Body of pancreas (tissue), 4 donors: ENCODE data around the gene NEDD4L. TPM values are rescaled to one million over a fixed set of nuclear protein-coding genes. Genes with fewer than 3 reads are reported as not detected.

Source experiments
- ATAC-seq: fragments of 150-250 bp; one replicate; pipeline ENCODE4 v1.9.1; 2016
- DNase-seq, 4 donors: peaks; one replicate each; pipeline ENCODE4 v3.0.0-alpha.2; 2019
- H3K27ac ChIP-seq, 4 donors: fragments of 200-600 bp; sonication (generic); 1 replicate in 3 of 4; 2 replicates in 1 of 4; pipeline versions ENCODE4 v1.5.1 to v1.6.1; 2016 to 2019; ENCODE audit warnings: mild to moderate bottlenecking in 1 of 4, mixed read lengths in 1 of 4, moderate library complexity in 1 of 4
- H3K27me3 ChIP-seq, 2 donors: fragments of 200-600 bp; sonication (generic); one replicate each; pipeline ENCODE4 v1.6.0; 2016; ENCODE audit warnings: mild to moderate bottlenecking in 1 of 2
- H3K36me3 ChIP-seq, 2 donors: fragments of 200-600 bp; sonication (generic); replicated peaks in 1 of 2; 2 replicates each; pipeline ENCODE4 v1.5.1; 2016; ENCODE audit warnings: low read depth in 2 of 2; ENCODE audit not compliant: insufficient read depth in 1 of 2
- H3K4me1 ChIP-seq: fragments of 200-600 bp; sonication (generic); one replicate; pipeline ENCODE4 v1.6.0; 2016
- H3K4me3 ChIP-seq, 2 donors: fragments of 200-600 bp; sonication (generic); 1 replicate in 1 of 2; 2 replicates in 1 of 2; pipeline ENCODE4 v1.5.1; 2016 to 2019
- H3K9me3 ChIP-seq, 3 donors: fragments of 200-600 bp; sonication (generic); 1 replicate in 2 of 3; 2 replicates in 1 of 3; pipeline ENCODE4 v1.5.1; 2016
- CTCF ChIP-seq, 7 experiments: fragments of 450-650 bp in 4 of 7; fragments of 200-600 bp in 3 of 7; sonication (generic) in 3 of 7; IDR thresholded peaks; one replicate each; pipeline ENCODE4 v1.5.1; 2016 to 2019; ENCODE audit warnings: antibody characterized with exemption in 7 of 7
- POLR2A ChIP-seq, 3 donors: fragments of 450-650 bp; IDR thresholded peaks; one replicate each; pipeline ENCODE4 v1.6.1; 2016; ENCODE audit warnings: antibody characterized with exemption in 3 of 3, mild to moderate bottlenecking in 2 of 3
- WGBS, 2 donors: methylation state at CpG; one replicate each; pipeline ENCODE4 v1.1.5; 2017; 5-methylcytosine and 5-hydroxymethylcytosine counted together
- intact Hi-C: fragments of 100-400 bp; cut with DNase I; formaldehyde crosslinking; loops from one replicate; pipeline ENCODE4 v1.15.1; 2023
- total RNA-seq, 2 donors: library from RNA; depleted of rRNA; stranded (reverse); fragments of >200 nt; gene quantifications; one replicate each; pipeline ENCODE4 v1.1.0, GENCODE V29; 2016

NEDD4L gene
- total RNA-seq, 2 donors from 2014 or later, result 105 to 108 TPM

GRCh38 chr18:58091099-58091611, 47.1 kb downstream of the NEDD4L start:
- Histone ChIP-seq H3K9me3 (no peaks in the 10 kb centered on the region), H3K36me3 (no peaks in the 10 kb centered on the region), H3K4me1 (peaks cover 90% of the 10 kb centered on the region), H3K27ac (peak overlapping the region; percentile 5 to 94 (median 90)), H3K4me3 (no peak overlapping the region), H3K27me3 (no peaks in the 10 kb centered on the region)
- intact Hi-C loops, result no loop called here
- peak; percentile 56 to 79 (median 74) for DNase-seq
- TF ChIP-seq POLR2A (IDR thresholded peaks at IDR 0.05) (no peak), CTCF (IDR thresholded peaks at IDR 0.05) (no peak)
- peak; percentile 35 for ATAC-seq
- 12 to 26% methylated on average over 2 of the region's 2 CpGs for WGBS, 2 donors

GRCh38 chr18:58093311-58093803, 49.3 kb downstream of the NEDD4L start:
- DNase-seq (no peak), ATAC-seq (no peak)
- WGBS, 2 donors, result 59 to 71% methylated on average over 7 of the region's 7 CpGs
- TF ChIP-seq CTCF (IDR thresholded peaks at IDR 0.05), result no peak
- TF ChIP-seq POLR2A (IDR thresholded peaks at IDR 0.05), result no peak
- Histone ChIP-seq H3K4me3 (no peak overlapping the region), H3K4me1 (peaks cover 93% of the 10 kb centered on the region), H3K27ac (peak overlapping the region in 2 of 4 donors; percentile 81 to 84), H3K36me3 (no peaks in the 10 kb centered on the region), H3K27me3 (no peaks in the 10 kb centered on the region), H3K9me3 (no peaks in the 10 kb centered on the region)
- intact Hi-C loops, result no loop called here

GRCh38 chr18:58095222-58095621, 51.2 kb downstream of the NEDD4L start:
- DNase-seq, result no peak
- Histone ChIP-seq H3K4me1 (peaks cover 97% of the 10 kb centered on the region), H3K36me3 (no peaks in the 10 kb centered on the region), H3K27ac (peak overlapping the region; percentile 81 to 89 (median 84)), H3K4me3 (no peak overlapping the region), H3K9me3 (no peaks in the 10 kb centered on the region), H3K27me3 (no peaks in the 10 kb centered on the region)
- TF ChIP-seq CTCF (IDR thresholded peaks at IDR 0.05), result no peak
- TF ChIP-seq POLR2A (IDR thresholded peaks at IDR 0.05), result no peak
- whole genome bisulfite sequencing, 2 donors, result 77 to 84% methylated on average over 8 of the region's 8 CpGs
- ATAC-seq, result no peak
- intact Hi-C loops, result no loop called here

- H3K4me1 ChIP-seq, result peaks cover 95% of the 10 kb centered on the region
- peak overlapping the region; percentile 81 to 89 (median 84) for H3K27ac ChIP-seq
- peak; percentile 66 for ATAC-seq
- H3K27me3 ChIP-seq, result no peaks in the 10 kb centered on the region
- TF ChIP-seq CTCF (IDR thresholded peaks at IDR 0.05) (no peak), POLR2A (IDR thresholded peaks at IDR 0.05) (no peak)
- H3K4me3 ChIP-seq, result no peak overlapping the region
- peak; percentile 70 to 89 (median 84) for DNase-seq
- intact Hi-C loops, result no loop called here
- 20 to 23% methylated on average over 2 of the region's 2 CpGs for WGBS, 2 donors
- no peaks in the 10 kb centered on the region for H3K9me3 ChIP-seq
- H3K36me3 ChIP-seq, result no peaks in the 10 kb centered on the region
Measured at GRCh38 chr18:58095655-58096054, 51.6 kb downstream of the NEDD4L start.

- H3K27me3 ChIP-seq, result no peaks in the 10 kb centered on the region
- peak overlapping the region; percentile 59 to 85 (median 82) for H3K27ac ChIP-seq
- H3K4me3 ChIP-seq, result no peak overlapping the region
- no peaks in the 10 kb centered on the region for H3K9me3 ChIP-seq
- TF ChIP-seq POLR2A (IDR thresholded peaks at IDR 0.05) (no peak), CTCF (IDR thresholded peaks at IDR 0.05) (no peak)
- intact Hi-C loops, result no loop called here
- WGBS, 2 donors, result 27 to 33% methylated on average over 1 of the region's 1 CpG
- ATAC-seq (no peak), DNase-seq (no peak)
- no peaks in the 10 kb centered on the region for H3K36me3 ChIP-seq
- H3K4me1 ChIP-seq, result peaks cover 89% of the 10 kb centered on the region
Measured at GRCh38 chr18:58096658-58097057, 52.6 kb downstream of the NEDD4L start.
